GM18861 (cell line): ENCODE results near the gene GLIS1.

Experiments used
- ATAC-seq: cut with Tn5 transposase; IDR thresholded peaks from one replicate; pipeline ENCODE4 v1.9.1; 2021; ENCODE audit not compliant: unreplicated experiment

The GLIS1 gene

DNA sequence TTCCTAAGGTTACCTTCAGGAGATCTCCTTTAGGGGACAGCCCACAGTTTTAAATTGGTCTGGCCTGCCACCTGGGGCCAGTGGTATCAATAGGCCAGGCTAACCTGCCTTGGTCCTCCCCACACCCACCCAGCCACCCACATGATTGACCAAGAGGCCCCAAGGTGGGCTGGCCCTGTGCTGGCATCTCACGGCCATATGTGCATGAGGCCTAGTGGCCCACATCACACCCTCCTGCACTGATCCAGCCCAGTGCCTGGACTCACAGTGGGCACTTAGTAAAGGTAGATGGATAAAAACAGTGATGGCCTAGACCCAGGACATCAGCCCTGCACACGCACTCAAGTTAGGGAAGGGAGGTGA is 197.7 kb downstream of the GLIS1 start:
- no peak for ATAC-seq

DNA sequence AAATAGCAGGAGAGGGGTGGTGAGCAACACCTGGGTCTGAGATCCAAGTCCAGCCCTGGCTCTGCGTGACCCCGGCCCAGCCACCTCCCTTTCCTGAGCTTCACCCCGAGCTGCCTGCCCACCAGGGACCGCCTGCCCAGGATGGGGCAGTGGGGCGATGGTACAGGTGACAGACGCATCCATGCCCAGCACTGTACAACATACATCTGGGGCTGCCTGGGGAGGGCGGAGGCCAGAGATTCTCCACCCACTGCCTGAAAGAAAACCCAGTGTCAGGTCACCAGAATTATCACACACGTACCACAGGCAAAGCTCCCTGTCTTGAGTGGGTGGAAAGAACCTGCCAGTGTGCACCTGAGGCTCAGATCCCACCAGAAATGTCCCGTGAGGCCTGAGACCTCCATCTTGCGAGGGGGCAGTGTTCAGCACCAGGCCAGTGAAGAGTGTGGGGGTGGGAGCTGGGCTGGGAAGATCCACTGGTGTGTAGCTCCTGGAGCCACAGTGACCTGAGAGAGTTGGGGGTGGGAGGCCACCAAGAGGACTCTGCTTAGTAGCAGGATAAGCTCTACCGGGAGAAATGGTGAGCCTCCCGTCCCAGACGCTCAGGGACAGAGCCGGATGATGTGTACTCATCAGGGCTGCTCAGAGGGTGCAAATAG is 198.2 kb downstream of the GLIS1 start:
- ATAC-seq, result no peak

DNA sequence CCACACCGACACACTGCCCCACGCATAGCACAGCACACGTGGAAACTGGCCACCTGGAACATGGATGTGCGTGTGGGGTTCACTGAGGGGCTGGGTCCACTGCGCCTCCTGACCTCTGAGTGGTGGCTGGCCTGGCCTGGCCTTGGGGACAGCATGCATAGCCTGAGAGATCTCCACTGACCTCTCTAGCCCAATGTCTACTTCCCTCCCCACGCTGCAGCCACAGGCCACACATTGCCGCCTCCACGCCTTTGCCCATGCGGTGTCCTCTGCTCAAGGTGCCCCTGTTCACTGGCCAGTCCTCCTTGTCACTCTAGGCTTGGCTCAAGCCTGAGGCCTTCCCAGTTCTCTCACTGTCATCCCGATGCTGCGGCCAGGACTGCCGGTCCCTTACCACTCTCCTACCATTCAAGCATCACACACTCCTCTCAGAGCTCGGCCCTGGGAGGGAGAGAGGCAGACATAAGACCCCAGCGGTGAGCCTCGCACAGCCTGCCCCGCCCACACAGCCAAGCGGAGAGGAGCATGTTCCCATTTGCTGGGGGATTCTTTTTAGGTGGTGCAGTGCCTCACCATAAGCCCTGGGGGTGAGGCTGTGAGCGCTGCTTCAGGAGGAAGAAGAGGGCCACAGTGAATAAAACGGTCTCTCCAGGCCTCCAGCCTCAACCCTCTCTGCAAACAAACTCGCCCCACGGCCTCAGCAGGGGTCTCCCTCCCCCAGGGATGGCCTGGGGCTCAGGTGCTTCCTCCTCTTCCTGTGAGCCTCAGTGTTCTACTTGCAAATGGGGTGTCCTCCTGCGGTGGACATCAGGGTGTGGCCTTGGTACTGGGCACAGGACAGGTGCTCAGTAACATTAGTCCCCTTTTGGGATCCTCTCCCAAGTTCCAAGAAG is 199.0 kb downstream of the GLIS1 start:
- ATAC-seq, result no peak

DNA sequence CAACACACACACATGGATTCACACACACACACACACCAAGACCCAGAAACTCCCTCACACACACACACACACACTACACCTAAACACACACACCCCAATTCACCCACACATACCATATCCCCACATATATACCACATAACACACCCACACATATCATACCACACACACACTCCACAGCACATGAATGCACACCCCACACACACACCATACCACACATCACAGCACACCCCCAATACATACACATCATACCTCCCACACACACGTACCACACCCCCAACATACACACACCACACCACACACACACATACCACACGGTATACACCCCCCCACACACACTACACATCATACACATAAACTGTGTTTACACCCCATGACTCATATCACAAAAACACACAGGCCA is 199.7 kb downstream of the GLIS1 start:
- no peak for ATAC-seq

DNA sequence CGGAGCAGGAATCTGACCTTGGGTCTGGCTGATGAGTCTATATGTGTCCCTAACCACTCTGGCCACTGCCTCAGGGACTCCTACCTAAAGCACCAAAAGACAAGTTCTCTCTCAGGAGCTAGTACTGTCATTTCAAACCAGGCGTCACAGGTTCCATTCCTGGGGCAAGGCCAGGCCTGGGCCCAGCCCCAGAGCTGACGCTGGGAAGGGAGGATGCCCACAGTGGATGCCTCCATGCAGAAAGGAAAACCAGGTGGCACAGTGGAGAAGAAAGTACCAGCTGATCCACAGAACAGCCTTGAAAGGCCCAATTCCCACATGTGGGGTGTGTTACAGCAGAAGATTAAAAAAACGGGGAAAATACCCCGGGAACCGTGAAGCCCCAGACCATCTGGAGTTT is 202.4 kb downstream of the GLIS1 start:
- no peak for ATAC-seq

DNA sequence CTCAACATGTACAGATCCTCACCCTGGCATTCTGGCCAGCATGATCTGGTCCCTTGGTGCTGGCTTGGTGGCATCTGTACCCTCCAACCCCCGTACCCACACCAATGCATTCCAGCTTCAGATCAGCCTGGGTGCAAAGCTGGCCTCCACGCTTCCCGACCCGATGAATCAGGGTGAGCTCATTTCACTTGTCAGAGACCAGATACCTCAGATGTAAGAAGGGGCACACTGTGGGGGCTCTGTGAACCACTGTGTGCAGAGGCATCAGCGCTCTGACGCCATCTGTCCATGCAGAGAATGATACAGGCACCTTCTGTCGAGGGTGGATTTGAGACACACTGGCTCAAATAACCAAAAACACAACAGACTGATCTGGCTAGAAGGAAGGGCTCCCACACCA is 203.1 kb downstream of the GLIS1 start:
- no peak for ATAC-seq

DNA sequence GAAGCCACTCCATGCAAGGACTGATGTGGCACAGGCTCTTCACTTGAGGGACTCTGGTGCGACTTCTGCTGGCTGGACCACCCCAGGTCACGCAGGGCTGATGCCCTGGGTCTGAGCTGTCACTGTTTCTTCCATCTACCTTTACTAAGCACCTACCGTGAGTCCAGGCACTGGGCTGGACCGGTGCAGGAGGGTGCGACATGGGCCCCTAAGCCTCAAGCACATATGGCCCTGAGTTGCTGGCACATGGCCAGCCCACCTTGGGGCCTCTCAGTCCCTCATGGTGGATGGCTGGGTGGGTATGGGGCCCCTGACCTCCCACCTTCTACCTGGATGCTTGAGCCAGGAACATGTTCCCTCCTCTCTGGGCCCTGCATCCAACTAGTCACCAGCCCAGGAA is 203.7 kb downstream of the GLIS1 start:
- no peak for ATAC-seq

DNA sequence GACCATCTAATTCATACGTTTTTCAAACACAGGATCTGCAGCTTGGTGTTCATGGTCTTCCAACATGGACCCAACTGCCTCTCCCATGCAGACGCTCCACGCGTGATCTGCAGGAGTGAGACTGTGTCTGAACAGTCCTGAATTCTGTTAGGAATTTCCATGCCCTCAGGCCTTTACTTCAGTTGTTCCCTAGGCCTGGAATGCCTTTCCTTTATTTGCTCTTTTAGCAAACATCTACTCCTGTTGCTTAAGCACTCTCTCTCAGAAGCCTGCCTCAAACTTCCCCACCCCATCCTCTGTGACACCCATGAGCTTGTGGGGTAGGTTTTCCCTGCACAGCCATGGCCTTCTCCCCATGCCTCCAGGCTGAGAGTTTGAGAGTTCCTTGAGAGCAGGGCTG is 206.1 kb downstream of the GLIS1 start:
- no peak for ATAC-seq

DNA sequence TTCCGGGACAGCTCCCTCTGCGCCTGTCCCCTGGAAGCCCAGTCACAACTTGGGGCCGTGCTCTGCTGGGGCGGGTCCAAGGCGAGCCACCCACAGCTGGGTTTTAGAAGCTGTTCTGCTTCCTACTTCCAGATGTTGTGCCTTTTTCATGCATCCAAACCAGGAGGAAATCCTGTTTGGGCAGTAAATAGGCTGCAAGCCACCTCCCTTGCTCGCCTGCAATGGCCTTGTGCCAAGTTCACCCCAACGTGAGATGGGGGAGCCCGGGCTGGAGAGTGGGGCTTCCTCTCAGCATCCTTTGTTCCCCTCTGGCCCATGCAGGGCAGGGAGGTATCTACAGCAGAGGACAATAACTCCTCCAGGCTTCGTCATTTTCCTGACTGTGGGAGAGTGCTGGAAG is 206.6 kb downstream of the GLIS1 start:
- ATAC-seq, result no peak

DNA sequence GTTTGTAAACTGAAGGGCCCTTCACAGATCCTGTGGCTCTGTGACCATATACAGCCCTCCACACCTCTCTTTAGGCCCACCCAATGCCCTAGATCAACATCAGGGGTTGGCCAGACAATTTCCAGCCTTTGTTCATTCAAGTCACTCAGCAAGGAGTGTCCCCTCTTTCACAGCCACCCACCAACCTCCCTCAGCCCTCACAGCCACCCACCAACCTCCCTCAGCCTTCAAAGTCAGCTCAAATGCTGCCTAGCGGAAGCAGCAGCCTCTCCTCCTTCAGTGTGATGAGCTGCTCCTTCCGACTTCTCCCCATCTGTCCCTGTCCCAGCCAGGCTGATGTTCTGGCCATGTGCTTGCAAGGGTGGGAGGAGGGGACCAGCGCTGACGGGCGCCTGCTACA is 208.4 kb downstream of the GLIS1 start:
- ATAC-seq, result no peak

DNA sequence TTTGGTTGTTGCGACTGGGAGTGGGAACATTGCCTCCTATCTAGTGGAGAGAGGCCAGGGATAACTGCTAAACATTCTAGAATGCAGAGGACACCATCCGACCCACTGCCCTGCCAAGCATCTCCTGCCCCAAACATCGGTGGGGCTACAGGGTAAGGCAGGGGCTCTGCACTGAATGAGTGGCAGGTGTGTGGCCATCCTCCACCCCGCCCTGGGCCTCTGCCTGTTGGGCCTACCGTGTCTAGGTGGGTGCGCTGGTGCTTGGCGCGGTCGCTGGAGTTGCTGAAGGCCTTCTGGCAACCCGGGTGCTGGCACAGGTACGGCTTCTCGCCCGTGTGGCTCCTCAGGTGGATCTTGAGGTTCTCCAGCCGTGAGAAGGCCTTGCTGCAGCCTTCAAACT is 209.4 kb downstream of the GLIS1 start:
- ATAC-seq, result no peak

DNA sequence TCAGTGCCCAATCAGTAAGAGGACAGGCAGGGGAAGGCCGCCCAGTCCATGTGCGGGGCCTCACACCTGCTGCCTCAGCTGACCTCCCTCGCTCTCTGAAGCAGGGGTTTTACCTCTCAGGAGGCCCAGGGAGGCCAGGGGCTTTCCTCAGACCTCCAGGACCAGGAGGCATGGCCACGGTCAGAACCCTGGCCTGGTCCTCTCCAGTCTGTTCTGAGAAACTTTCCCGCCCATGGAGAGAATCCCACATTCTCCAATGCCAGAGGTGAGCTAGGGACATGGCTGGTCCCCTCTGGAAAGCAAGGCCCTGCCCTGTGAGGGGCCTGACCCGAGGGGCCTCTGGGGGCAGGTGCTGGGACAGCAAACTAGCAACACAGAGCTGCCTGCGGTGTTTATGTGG is 211.6 kb downstream of the GLIS1 start:
- ATAC-seq, result no peak

DNA sequence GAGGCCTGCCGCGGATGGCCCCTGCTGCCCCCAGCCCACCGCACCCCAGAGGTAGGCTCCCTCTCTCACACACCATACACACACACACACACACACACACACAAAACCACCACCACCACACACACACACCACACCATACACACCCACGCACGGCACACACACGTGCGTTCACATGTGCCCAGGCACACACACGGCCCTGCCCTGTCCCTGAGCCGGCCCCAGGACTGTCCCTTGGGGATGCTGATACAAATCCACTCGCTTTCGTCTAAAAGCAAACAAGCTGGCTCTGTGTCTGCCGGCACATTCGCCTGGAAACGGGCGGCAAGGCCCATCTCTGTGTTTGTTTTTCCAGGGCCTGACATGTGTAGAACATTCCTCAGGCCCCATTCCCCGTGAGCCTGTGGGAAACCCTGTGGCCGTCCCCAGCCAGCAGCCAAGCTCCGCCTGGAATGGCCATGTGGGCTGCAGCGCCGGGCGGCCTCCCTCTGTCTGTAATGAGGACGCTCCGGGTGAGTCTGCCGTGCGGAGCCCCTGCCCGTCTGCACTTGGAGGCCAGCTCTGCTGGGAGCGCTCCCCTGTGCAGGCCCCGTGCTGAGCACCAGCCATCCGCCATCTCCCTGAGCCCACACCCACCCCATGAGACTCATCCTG is 212.4 kb downstream of the GLIS1 start:
- ATAC-seq, result no peak

DNA sequence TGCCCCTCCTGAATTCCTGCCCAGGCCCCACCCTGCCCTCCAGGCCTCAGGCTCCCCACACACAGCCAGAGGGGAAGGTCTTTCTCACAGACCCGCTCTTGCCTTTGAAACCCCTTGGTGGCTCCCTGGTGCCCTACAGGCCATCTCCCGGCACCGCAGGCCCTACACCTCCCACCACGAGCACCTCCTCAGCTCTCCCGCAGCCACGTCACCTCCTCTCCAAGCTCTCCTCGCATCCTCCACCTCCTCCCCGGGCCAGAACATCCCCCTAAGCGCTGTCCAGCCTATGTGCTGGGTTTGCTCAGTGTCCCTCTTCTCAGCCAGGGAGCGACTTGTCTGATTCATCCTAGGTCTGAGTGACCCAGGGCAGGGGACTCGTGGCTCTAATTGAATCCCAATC is 213.4 kb downstream of the GLIS1 start:
- ATAC-seq, result no peak

DNA sequence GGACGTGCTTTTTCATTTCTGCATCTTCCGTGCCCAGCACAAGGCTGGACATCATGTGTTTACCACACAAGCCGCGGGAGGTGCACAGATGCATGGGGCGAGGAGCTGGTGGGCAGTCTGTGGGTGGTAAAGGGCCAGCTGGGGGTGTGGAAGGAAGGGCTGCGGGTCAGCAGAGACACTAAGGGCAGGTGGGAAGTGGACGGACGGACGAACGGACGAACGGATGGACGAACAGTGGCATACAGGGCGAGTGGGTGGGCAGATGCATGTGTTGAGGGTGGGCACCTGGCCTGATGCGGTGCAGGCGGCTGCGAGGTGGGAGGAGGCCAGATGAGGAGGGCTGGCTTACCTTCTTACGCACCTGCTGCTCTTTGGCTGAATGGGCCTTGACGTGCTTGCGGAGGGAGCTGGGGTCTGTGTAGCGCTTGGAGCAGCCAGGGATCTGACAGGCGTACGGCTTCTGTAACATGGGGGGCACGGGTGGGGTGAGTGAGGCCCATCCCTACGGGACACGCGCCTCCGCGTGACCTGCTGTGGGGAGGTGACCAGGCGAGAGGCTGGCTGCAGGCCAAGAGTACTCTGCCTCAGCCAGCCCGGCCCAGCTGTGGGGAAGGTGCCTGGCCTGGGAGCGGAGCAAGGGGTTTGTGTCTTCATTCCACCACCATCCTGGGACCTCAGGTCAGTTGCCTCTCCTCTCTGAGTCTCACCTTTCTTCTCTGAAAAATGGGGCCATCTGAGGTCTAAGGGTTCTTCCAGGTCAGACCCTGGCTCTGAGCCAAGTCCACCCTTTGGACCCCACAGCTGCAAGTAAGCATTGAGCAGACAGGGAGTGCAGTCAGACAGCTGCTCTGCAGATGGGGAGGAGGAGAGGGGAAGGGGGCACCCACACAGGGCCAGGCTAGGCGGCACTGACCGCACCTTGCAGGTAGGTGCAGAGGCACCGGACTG is 214.3 kb downstream of the GLIS1 start:
- no peak for ATAC-seq

DNA sequence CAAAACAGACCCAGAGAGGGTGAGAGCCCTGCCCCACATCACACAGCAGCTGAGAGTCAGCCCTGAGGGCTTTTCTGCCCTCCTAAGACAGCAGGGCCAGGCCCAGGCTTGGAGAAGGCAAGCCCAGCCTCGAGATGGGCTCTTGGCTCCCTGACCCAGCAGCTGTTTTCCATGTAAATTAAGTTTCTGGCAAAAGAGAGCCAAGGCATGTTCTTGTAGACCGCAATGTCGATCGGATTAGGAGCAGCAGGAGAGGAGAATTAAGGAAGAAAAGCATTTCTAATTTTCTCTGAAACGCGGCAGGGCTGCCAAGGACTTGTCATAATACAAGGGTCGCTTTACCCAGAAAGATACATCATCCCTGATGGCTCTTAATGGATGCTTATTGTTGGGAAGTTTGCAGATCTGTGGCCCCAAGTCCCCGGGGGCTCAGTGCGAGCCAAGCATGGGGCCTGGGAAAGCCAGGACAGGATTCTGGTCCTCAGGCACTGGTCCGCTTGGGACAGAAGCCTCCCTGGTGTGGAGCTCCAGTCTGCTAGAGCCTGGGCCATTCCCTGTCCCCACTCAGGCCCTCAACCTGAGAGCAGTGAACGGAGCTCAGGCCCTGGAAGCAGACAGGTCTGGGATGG is 216.9 kb downstream of the GLIS1 start:
- ATAC-seq, result no peak

DNA sequence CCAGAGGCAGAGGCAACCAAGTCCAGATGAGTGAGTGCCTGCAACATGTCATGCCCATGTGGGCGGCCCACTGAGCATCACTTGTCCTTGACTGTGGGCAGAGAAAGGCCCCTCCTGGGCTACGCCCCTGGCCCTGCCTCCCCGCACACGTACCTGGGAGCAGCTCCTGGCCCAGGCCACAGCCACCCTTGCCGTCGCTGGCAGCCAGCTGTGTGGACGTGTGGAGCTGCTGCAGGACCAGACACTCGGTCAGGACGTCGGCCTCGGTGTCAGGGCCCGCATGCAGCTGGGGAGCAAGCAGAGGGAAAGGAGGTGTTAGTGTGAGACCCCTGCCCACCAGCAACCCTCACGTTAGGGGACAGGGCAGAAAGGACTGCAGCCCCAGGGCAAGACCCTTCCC is 218.5 kb downstream of the GLIS1 start:
- no peak for ATAC-seq

DNA sequence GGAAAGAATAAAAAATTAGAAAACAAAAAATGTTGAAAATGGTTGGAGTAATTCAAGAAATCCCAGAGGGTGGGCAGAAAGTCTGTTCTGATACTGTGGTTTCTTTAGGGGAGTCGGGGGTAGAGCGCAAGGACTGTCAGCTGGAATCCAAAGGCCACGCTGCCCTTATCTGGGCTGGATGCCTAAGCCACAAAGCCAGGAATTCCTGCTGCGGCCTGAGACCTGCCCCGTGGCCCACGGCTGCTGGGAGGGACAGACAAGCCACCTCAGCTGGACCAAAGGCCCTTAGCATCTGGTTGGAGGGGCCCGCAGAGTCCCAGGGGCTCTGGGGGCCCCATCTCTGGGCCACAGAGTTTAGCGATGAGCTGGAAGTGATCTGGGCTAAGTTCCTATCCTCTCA is 219.5 kb downstream of the GLIS1 start:
- ATAC-seq, result no peak

DNA sequence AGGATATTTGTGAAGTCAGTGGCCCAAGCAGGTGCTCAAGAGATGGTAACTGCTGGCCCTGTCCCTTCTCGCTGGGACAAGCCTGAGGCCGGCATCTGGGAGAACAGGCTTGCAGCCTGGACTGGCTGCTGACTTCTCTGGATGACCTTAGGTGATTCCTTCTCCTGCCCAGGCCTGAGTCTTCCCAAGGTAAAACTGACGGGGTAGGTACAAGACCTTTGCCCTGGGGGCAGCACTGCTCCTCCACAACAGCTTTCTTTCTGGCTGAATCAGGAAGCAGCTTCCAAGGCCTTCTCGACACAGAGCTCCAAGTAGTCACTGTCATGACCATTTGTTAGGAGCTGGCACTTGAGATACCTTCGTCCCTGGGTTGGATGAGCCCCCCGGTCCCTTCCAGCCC is 220.2 kb downstream of the GLIS1 start:
- ATAC-seq, result no peak

DNA sequence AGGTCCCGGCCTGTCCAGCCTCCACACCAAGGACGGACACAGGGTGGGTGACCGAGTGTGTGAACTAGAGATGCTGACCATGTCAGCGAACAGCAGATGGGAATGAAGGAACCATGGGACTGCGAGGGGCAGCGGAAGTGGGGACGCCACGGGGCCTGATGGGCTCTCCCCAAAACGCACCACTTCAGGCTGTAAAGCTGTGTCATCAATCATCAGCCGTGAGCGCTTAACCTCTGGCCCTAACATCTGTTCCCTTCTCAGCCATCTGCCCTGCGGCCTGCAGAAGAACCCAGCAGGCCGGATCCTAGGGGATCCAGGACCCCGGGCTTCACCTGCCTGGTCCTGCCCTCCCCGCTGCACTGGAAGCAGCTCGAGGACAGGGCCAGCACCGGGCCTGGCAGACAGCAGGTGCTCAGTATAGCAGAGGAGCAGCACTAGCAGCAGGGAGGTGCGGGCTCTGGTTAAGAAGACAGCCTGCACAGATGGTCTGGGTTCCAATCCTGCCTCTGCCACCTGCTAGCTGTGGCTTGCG is 221.1 kb downstream of the GLIS1 start:
- ATAC-seq, result no peak
